Body of pancreas (tissue), 4 donors: ENCODE measurements around the gene CABYR. TPM values are rescaled to one million over a fixed set of nuclear protein-coding genes. Genes with fewer than 3 reads are reported as not detected.

Source experiments
- ATAC-seq: fragments of 150-250 bp; one replicate; pipeline ENCODE4 v1.9.1; 2016
- DNase-seq, 4 donors: peaks; one replicate each; pipeline ENCODE4 v3.0.0-alpha.2; 2019
- H3K27ac ChIP-seq, 4 donors: fragments of 200-600 bp; sonication (generic); 1 replicate in 3 of 4; 2 replicates in 1 of 4; pipeline versions ENCODE4 v1.5.1 to v1.6.1; 2016 to 2019; ENCODE audit warnings: mild to moderate bottlenecking in 1 of 4, mixed read lengths in 1 of 4, moderate library complexity in 1 of 4
- H3K27me3 ChIP-seq, 2 donors: fragments of 200-600 bp; sonication (generic); one replicate each; pipeline ENCODE4 v1.6.0; 2016; ENCODE audit warnings: mild to moderate bottlenecking in 1 of 2
- H3K36me3 ChIP-seq, 2 donors: fragments of 200-600 bp; sonication (generic); replicated peaks in 1 of 2; 2 replicates each; pipeline ENCODE4 v1.5.1; 2016; ENCODE audit warnings: low read depth in 2 of 2; ENCODE audit not compliant: insufficient read depth in 1 of 2
- H3K4me1 ChIP-seq: fragments of 200-600 bp; sonication (generic); one replicate; pipeline ENCODE4 v1.6.0; 2016
- H3K4me3 ChIP-seq, 2 donors: fragments of 200-600 bp; sonication (generic); 1 replicate in 1 of 2; 2 replicates in 1 of 2; pipeline ENCODE4 v1.5.1; 2016 to 2019
- H3K9me3 ChIP-seq, 3 donors: fragments of 200-600 bp; sonication (generic); 1 replicate in 2 of 3; 2 replicates in 1 of 3; pipeline ENCODE4 v1.5.1; 2016
- POLR2A ChIP-seq, 3 donors: fragments of 450-650 bp; IDR thresholded peaks; one replicate each; pipeline ENCODE4 v1.6.1; 2016; ENCODE audit warnings: antibody characterized with exemption in 3 of 3, mild to moderate bottlenecking in 2 of 3
- WGBS, 2 donors: methylation state at CpG; one replicate each; pipeline ENCODE4 v1.1.5; 2017; 5-methylcytosine and 5-hydroxymethylcytosine counted together
- intact Hi-C: fragments of 100-400 bp; cut with DNase I; formaldehyde crosslinking; loops from one replicate; pipeline ENCODE4 v1.15.1; 2023
- small RNA-seq: library from RNA; depleted of rRNA; stranded (forward); fragments of <200 nt; gene quantifications from one replicate; pipeline ENCODE3, GENCODE V24; 2016
- total RNA-seq, 2 donors: library from RNA; depleted of rRNA; stranded (reverse); fragments of >200 nt; gene quantifications; one replicate each; pipeline ENCODE4 v1.1.0, GENCODE V29; 2016
- TF ChIP-seq, protein P1 (sequence below), 7 experiments: fragments of 450-650 bp in 4 of 7; fragments of 200-600 bp in 3 of 7; sonication (generic) in 3 of 7; IDR thresholded peaks; one replicate each; pipeline ENCODE4 v1.5.1; 2016 to 2019; ENCODE audit warnings: antibody characterized with exemption in 7 of 7

Gene CABYR
- total RNA-seq, 2 donors from 2014 or later = 0.52 TPM; not detected in 1

DNA sequence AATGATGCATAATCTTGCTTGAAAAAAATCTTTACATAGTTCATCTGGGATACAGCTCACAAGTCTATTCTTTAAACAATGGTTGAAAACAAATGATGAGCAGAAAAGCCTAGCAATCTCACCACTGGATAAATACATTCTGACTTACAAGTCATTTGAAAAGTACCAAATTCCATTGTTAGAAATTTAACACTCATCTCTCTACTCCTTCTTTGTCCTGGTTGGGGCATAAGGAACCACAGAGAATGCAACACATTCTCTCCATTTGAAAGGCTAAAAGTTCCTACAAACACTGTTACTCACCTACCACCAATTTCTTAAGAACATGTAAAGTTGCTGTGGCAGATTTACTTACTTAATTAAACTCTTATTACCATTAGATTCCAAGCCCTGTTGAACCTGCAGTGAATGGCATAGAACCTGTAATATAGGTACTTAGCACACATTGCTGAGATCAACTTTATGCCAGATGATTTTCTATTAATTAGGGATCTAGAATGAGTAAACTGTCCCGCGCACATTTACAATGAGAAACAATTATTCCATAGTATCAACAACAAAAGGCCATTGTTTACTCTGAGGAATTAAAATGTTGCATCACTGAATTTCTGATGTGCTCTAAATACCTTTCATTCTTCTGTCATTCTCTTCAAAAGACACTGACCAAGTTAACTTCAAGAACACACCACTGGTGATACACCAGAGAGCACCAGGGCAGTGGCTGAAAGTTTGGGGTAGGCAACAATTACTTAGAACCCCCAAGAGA lies 69.6 kb downstream of the CABYR start:
- Histone ChIP-seq H3K9me3 (no peaks in the 10 kb centered on the region), H3K4me1 (peaks cover 14% of the 10 kb centered on the region), H3K4me3 (no peak overlapping the region), H3K27me3 (no peaks in the 10 kb centered on the region), H3K36me3 (no peaks in the 10 kb centered on the region), H3K27ac (no peak overlapping the region)
- 34 to 38% methylated on average over 2 of the region's 2 CpGs for WGBS, 2 donors
- no peak for ATAC-seq
- intact Hi-C loops = no loop called here
- DNase-seq = no peak
- TF ChIP-seq, protein P1, sequence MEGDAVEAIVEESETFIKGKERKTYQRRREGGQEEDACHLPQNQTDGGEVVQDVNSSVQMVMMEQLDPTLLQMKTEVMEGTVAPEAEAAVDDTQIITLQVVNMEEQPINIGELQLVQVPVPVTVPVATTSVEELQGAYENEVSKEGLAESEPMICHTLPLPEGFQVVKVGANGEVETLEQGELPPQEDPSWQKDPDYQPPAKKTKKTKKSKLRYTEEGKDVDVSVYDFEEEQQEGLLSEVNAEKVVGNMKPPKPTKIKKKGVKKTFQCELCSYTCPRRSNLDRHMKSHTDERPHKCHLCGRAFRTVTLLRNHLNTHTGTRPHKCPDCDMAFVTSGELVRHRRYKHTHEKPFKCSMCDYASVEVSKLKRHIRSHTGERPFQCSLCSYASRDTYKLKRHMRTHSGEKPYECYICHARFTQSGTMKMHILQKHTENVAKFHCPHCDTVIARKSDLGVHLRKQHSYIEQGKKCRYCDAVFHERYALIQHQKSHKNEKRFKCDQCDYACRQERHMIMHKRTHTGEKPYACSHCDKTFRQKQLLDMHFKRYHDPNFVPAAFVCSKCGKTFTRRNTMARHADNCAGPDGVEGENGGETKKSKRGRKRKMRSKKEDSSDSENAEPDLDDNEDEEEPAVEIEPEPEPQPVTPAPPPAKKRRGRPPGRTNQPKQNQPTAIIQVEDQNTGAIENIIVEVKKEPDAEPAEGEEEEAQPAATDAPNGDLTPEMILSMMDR (IDR thresholded peaks at IDR 0.05) = no peak
- TF ChIP-seq POLR2A (IDR thresholded peaks at IDR 0.05) = no peak

DNA sequence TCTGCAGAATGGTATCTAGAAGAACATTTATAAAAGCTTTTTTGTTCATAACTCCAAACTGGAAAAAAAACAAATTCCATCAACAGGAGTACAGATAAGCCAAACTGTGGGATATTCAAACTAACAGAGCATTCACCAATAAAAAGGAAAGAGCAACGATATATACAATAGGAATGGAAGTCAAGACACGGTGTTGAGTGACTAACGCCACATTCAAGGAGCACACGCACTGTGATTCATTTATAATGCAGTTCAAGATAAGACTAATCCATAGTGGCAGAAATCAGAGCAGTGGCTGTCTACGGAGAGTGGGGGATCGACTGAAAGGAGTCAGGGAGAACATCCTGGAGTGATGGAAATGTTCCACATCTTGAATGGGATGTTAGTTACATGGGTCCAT lies 70.7 kb downstream of the CABYR start:
- intact Hi-C loops = no loop called here
- ATAC-seq = no peak
- no peaks in the 10 kb centered on the region for H3K9me3 ChIP-seq
- no peak for TF ChIP-seq POLR2A (IDR thresholded peaks at IDR 0.05)
- TF ChIP-seq, protein P1 (IDR thresholded peaks at IDR 0.05) = no peak
- no peaks in the 10 kb centered on the region for H3K27me3 ChIP-seq
- no peak for DNase-seq
- H3K27ac ChIP-seq = no peak overlapping the region
- no peaks in the 10 kb centered on the region for H3K36me3 ChIP-seq
- 75 to 93% methylated on average over 6 of the region's 6 CpGs for WGBS, 2 donors
- no peak overlapping the region for H3K4me3 ChIP-seq
- peaks cover 23% of the 10 kb centered on the region for H3K4me1 ChIP-seq

Small RNAs within 50 kb of the gene (small RNA-seq; reads per million reads assigned to genes)
- not detected for gene RF00017
- gene RNA5SP452 = 4.0 reads per million, percentile 84 among the genes with 10 or more reads in this experiment
- gene RNU5A-6P = not detected

Other genes with a start within 250 kb of the CABYR start
- 10 to 100 TPM; 20.1 to 21.8 TPM for gene TTC39C, start 124.3 kb upstream of the CABYR start, total RNA-seq